Stimulated activated CD8-positive, alpha-beta memory T cell treated with anti-CD3 and anti-CD28 coated beads, Interleukin-7, amount 100 ng/mL, for 1 hour (primary cell): ENCODE measurements around the gene MISP3.

Source experiments
- DNase-seq, 2 donors: peaks; one replicate each; pipeline ENCODE4 v3.0.0-alpha.2; 2020; ENCODE audit warnings: low read depth in 2 of 2

MISP3 gene

DNA sequence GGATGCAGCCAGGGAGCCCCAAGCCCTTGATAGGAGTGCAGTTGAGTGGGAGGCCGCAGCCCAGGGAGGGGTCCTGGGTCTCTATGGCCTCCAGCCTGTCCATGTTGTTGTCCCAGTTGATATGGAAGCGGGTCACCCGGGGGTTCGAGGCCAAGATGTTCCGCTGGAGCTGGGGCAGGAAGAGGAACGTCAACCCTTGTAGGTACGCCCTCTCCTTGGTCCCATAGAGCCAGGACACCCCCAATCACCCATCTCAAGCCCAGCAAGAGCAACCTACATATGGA lies 47.9 kb downstream of the MISP3 start:
- no peak for DNase-seq

DNA sequence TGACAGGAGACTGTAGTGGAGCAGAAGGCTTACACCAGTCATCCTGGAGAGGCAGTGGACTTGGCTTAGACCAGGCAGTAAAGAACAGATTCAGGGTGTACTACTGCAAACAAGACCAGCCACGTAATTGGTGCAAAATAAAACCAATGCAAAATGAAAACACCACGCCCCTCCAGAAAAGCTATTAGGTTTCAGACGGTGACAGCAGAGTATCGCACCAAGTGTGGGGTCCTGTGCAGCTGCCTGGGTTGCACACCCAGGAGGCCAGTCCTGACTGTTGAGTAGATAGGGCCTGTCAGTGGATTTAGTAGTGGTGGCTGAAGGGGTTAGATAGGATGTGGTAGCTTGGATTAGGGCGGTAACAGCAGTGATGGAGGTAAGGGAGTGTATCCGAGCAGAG lies 50.3 kb downstream of the MISP3 start:
- DNase-seq: no peak
